B cell (primary cell): ENCODE data around the gene C3orf49.

Source experiments
- CTCF ChIP-seq: fragments of 200-600 bp; IDR thresholded peaks from one replicate; pipeline ENCODE4 v1.8.0; 2022; ENCODE audit warnings: antibody characterized with exemption, mild to moderate bottlenecking
- EZH2 ChIP-seq: IDR thresholded peaks from 2 replicates; pipeline ENCODE4 v1.6.1; 2012; ENCODE audit warnings: borderline replicate concordance, low read depth, mild to moderate bottlenecking, moderate library complexity, low read length; ENCODE audit not compliant: insufficient read depth, poor library complexity, severe bottlenecking

- TF ChIP-seq CTCF (no peak), EZH2 (no peak)
Measured at GRCh38 chr3:63808633-63809032, 10.5 kb upstream of the C3orf49 start.
